Fibroblast of skin of left quadriceps (primary cell): Measurements from ENCODE around the gene C2.

Source experiments
- DNase-seq, 2 experiments: peaks; one replicate each; pipeline ENCODE4 v3.0.0-alpha.2; 2013; ENCODE audit warnings: low read depth in 2 of 2

Gene C2

DNA sequence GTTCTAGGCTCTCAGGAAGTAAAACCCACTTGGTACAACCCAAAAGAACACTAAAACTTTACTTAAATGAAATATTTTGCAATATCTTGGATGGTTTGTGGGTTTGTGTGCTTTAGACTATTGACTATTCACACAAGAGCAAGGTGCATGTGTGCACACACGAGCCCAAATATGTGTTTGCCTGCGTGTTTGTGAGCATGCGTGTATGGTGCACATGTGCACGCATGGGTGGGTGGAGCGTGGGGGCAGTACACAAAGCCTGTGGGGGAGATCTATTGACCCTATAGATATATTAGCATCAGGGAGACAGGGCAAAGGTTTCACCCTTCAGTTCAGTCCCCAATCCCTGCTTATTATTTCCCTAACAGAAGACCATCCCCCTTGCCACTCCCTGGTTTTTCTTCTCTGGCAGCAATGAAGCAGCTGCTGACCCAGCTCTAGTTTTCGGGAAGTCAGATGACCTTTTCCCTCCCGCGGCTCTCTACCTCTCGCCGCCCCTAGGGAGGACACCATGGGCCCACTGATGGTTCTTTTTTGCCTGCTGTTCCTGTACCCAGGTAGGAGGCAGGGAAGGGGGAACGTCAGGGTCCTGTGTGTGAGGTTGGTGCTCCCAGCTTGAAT, at the start of gene C2:
C2 (plus strand) TSS at position 476 of the 621 bp plus-strand sequence; CDS start at position 512, 36 bp downstream.
- no peak for DNase-seq

DNA sequence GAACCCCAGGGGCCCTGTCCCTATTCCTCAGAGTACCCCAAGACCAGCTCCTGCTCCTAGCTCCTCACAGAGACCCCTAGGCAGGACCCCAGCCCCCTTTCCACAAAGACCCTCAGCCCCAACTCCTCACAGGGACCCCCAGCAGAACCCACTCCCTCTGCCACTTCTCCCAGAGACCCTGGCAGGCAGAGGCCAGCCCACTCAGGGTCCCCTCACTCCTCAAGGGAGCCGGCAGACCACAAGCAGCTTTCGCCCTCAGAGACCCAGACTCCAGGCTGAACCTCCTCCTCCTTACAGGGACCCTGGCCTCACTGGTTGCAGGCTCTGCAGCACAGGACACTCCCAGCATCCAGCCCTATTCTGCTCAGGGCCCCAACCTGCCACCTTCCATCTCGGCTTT, 49.3 kb upstream of the C2 start:
- no peak for DNase-seq

DNA sequence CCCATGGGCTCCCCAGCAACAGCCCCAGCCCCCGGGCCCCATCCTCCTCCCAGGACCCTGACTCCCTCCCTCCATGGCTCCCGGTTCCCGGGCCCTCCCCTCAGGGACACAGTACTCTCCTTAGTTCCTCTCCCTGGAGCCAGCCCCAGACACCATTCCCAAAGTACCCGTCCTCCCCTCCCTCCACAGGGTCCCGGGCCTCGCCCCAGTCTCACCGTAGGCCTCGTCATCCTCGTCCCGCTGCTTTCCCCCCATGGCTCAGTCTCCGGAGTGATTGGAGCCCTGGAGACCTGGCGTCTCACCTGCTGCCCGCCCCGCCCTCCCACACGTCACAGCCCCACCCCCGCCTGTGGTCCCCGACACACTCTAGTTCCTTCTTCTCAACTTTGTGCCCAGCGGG, 48.8 kb upstream of the C2 start, which contains the start of gene SLC44A4:
SLC44A4 (minus strand) TSS at position 272 of the 400 bp plus-strand sequence; CDS start at position 255, 17 bp downstream.
- DNase-seq = no peak

DNA sequence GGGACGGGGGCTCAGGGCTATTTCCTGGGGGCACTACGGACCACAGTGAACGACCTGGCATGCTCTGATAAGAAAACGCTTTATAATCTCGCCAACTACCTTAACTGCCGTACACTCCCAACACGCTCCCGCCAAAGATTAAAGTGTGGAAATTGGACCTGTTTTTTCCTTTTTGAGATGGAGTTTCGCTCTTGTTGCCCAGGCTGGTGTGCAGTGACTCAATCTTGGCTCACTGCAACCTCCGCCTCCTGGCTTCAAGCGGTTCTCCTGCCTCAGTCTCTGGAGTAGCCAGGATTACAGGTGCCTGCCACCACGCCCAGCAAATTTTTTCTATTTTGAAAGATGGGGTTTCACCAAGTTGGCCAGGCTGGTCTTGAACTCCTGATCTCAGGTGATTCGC, 48.4 kb upstream of the C2 start:
- DNase-seq = no peak

DNA sequence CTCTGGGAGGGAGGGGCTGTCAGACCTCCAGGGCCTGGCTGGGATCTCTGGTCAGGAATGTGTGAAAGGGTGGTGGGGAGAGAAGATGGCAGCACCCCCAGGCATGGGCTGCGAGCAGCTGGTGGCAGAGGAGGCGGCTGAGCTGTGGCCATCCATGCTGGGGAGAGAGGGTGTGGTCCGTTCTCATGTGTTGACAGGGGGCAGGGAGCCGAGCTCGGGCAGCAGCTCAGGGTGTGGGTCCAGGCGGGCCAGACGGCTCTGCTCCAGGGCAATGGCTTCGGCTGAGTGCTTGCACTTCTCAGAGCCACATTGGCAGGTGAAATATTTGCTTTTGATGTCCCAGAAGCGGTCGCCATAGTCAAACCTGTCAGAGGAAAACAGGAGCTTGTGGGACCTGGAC, 47.6 kb upstream of the C2 start:
- DNase-seq = no peak

DNA sequence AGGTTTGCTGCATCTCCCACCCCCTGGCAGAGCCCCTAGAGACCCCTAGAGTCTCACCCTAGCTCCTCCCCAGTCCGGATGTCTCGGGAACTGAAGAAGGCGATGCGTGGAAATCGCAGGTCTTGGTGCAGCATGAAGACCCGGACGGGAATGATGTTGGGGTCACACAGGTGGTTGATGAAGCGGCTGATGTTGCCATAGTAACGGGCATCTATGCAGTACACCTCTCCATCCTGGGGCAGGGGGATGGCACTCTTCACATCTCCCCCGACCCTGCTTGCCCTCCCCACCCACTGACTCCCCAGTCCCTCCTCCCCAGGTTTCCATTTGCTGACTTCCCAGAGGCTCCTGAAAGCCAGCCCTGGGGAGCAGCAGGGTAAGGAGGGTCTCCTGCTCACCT, 46.9 kb upstream of the C2 start:
- DNase-seq = no peak

DNA sequence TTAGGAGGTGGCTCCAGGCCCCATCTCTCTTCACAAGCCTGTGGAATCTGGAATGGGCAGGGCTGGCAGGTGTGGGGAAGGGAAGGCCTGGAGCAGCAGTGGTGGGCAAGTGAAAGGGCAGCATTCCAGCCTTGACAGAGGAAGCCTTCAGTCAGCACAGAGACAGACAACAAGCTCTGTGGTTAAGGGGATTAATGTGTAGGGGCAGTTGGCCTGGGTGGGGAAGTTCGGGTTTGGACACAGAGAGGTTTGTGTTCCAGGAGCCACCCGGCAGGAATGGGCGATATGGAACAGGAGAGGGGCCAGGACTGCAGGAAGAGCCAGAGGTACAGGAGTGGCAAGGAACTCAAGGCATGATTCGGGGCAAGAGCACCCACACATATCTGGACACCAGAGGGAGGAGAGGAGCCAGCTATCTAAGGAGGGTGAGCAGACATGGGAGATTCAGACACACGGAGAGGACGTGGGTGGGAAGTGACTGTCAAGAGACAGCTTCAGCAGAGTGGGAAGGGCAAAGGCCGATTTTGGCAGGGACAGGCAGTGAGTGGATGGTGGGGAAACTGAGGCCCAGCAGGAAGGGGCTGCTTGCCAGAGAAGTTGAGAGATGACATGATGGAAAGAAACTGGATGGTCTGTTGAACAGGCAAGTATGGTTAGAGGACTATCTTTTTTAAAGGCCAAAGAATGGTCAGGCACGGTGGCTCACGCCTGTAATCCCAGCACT, 46.2 kb upstream of the C2 start:
- DNase-seq = no peak

DNA sequence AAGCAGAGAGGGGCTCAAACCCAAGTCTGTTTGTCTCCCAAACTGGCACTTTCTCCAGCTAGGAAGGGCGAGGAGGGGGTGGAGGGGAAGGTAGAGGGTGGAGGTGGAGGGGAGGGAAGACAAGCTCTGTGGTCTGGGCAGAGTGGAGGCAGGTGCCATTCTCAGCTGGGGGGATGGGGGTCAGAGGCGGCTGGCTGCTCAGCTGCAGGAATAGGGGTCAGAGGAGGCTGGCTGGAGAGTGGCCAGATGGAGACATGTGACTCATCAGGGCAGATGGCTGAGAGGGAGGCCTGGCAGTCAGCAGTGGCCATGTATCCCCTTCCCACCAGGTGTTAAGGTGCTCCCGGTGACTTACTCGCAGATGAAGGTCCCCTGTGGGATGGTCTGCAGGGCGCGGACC, 45.2 kb upstream of the C2 start:
- DNase-seq = no peak

DNA sequence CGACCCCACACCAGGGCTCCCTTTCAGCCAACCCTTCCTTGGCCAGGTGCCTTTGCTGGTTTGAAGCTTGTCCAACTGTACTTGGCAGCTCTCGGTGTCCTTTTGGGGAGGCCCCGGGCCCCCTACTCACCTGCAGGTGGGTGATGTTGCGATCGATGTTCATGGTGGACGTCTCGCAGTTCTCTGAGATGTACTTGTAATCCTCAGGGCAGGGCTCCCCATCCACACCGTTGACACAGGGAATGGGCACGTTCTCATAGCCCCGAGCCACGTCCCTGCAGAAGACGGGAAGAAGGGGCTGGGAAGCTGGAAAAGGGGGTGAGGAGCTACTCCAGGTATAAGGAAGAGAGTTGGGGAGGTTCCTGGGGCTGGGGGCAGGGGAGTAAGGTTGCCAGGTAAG, 43.8 kb upstream of the C2 start:
- no peak for DNase-seq

DNA sequence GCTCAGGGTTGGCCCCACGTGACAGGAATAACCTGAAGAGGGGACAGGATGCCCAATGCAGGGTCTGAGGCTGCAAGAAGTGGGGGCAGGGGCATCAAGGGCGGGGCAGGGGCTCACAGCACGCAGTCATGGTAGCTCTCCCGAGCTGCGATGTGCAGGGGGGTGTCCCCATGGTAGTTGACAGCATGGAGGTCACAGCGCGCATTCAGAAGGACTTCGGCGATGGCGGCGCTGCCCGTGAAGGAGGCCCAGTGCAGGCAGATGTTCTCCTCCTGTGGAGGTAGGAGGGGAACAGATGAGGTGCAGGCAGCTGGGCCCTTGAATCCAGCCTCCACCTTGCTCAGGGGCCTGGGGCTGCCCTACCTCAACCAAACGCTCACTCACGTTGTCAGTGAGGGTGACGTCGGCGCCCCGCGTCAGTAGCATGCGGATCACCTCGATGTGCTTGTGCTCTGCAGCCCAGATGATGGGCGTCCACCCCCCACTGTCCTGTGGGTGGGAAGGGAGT, 42.9 kb upstream of the C2 start:
- DNase-seq = no peak

DNA sequence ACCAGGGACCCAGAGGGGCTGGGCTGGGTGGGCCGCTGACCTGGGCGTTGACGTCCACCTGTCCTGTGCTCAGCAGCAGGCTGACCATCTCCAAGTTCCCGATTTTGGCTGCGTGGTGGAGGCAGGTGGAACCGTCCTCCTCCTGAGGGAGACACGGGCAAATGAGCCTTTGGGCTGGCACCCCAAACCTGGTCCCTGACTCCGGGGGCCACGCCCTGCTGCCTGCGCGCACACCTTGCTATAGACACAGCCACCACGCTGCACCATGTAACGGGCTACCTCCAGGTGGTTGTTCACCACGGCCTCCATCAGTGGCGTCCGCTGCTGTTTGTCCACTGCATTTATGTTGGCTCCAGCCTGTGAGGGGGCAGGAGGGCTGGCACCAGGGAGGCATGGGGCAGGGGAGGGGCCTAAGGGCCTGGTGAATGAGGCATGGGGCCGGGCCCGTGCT, 41.0 kb upstream of the C2 start:
- DNase-seq = no peak

DNA sequence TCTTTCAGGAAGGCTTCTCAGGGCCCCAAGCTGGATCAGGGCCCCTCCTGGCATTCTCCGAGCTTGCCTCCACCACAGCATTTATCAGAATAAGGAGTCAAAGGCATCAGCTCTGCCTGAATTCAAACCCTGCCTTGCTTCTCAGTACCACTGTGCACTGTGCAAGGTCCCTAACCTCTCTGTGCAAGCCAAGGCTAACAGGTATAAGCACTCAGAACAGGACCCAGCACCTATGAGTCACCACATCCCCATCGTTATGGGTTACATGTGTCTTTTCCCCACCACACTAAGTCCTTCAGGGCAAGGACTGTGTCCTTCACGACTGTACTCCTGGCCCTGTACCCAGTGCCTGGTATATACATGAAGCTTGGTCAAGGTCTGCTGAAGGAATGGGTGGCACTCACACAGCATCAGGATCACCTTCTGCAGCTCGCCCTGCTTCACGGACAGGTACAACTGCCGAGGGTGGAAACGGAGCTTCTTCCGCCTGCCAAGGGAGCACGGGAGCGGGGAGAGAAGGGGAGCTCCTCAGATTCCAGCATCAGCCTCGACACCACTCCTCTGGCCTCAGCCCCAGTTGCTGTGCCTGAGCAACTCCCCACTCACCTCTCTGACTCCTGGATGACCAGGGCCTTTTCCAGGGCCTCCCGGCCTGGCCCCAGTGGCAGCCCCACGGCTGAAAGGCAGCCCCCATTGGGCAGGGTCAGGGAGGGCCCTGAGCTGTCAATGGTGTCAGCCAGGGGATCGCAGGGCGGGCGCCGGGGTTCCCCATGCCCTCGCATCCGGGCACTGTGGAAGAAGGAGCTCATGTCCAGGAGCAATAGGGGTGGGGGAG, 40.1 kb upstream of the C2 start:
- no peak for DNase-seq

DNA sequence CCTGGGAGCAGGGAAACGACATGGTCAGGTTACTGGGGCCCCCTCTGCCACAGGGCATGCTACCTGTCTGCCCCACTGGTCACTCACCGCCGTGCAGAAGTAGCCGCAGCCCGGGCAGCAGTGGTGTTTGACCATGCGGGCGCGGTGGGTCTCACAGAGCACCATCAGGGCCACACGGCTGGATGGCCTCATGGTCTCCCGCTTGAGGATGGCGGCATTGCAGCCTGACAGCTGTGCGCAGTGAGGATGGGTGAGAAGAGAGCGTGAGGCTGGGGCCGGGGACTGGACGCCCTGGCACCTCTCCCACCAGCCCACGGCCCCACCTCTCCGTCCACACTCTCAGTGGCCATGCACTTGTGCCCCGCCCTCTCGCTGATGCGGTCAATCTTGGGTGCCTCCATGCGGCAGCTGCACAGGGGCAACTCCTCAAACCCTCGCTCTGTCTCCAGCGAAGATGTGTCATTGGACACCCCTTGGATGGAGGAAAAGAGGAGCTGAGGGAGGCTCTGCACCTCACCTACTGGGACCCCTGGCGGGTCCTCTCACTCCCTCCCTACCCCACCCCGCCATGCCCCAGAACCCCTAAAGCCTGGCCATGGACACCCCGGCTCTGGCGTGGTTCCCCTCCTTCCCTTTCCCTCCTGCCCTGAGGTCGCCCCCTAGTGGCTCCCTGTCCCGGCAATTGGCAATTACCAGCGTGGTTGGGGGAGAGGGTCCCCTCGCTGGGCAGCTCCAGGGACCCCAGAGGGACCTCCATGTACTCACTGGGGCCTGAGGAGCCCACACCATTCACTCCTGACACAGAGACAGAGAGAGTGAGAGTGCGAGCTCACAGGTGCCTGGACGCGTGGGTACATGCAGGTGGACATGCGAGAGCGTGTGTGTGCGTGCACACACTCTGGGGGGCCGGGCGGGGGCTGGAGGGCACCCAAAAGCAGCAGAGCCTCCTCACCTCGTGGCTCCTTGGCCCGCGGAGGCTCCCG, 39.0 kb upstream of the C2 start:
- DNase-seq = no peak

DNA sequence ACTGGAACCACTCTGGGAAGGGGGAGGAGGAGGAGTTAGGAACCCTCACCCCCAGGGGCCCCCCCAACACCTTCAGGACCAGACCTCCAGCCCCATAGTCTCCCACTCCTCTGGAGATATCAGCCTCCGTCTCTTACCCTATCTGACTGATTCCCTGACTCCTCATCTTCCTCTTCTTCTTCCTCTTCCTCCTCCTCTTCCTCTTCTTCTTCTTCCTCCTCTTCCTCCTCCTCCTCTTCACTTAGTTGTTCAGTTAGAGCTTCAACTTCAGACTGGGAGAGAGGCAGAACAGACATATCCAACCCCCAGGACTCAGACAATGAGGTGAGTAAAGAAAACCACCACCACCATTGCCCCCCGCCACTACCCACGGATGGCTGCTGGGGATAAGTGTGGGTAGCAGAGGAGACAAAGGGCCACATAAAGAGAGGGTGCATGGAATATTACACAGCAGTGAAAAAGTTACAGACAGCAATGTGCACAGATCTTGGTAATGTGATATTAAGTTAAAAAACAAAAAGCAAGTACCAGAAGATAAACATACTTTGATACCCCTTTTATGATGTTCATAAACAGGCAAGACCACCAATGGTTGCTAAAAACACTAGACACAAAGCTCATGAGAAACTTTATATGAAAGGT, 38.1 kb upstream of the C2 start:
- DNase-seq = no peak

DNA sequence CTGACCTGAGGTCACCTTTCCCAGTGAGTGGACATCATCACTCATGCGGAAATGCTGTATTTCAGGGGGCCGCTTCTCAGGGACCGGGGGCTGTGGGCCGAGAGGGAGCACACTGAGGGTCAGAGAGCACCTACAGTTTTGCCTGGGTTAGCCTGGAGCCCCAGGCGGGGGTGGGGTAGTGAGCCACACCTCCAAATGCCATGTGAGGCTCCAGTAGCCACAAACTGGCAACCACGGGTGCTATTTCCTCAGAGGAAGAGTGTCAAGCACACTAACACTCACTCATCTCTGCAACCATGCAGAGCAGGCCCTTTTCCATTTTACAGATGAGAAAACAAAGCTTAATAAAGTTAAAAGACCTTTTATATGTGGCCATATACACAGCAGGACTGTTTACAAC, 34.7 kb upstream of the C2 start:
- no peak for DNase-seq

DNA sequence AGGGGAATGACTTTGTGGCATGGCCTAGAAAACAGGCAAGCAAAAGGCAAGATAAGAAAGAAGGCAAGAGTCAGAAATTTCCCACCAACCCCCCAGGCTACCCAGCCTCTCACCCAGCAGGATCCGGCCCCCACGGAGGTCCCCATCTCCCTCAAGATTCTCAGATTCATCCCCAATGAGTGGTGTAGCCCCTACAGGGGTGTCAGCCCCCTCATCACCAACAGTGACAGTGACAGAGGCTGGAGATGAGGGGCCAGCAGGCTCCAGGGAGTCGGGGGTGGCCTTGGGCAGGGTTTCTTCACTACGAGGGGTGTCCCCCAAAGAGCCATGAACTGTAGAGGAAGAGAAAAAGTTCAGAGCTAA, 31.0 kb upstream of the C2 start:
- no peak for DNase-seq

DNA sequence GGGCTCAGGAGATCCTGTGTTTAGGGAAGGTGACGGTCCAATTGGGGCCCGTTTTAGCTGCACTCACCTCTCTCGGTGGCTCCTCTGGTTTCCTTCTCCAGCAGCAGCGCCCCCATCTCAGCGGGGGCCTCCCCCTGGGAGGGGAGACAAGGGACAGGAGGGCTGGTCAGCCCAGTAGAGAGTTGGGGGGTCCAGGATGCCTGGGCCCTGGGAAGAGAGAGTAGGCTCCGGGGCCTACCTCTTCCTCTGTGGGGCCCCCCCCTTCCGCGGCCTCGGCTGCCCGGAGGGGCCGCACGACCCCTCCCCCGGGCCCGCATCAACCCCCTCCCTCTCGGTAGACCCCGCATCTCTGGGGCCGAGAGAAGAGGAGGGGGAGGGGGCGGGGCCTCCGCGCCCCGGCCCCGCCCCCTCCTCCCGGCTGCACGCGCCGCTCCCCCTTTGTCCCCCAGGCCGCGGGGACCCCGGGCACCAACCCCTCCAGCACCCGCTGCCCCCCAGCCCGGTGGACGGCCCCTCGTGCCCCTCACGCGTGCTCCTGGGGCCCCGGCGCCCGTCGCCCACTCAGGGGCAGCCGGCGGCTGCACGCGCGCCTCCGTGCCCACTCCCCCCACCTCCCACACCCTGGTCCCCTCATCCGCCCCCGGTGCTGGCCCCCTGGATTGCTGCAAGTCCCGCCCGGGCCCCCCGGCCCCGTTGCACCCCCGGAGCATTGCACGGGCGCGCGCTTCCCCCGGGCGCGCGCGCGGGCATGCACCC, 30.5 kb upstream of the C2 start:
- DNase-seq = no peak

DNA sequence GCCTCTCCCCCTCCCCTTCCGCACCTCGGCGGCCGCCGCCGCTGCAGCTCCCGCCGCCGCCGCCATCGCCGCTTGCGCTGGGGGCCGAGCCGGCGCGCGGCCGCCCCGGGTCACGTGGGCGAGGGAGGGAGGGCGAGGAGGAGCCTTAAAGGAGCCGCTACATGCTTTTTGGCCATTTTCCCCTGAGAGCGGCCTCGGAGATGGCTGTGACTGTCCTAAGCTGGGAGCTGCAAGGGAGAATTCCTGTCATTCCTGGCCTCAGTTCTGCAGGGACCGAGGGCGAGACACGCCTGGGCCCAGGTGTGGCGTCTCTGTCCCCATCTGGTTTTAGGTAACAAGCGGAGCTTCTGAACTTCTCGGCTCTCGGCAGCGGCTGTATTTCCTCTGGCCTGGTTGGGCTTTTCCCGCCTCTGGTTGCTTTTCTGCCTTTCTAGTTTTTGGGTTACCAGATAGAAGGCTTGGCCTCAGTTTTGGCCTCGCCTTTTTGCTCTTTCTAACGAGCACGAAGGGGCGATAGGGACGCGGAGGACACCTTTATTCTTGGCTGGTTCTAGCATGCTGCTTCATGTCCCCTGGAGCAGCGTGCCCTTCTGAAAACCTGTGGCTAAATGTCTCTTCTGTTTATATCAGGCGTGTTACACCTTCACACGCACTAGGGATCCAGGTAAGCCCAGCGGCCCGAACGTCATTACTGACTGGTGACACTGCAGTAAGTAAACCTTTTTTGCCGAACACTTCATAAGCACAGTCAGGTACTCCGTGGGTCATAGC, 29.7 kb upstream of the C2 start, which contains the start of gene EHMT2:
EHMT2 (minus strand) TSS at position 87 of the 771 bp plus-strand sequence; CDS start at position 66, 21 bp downstream.
- DNase-seq = peak; percentile 37 to 49

DNA sequence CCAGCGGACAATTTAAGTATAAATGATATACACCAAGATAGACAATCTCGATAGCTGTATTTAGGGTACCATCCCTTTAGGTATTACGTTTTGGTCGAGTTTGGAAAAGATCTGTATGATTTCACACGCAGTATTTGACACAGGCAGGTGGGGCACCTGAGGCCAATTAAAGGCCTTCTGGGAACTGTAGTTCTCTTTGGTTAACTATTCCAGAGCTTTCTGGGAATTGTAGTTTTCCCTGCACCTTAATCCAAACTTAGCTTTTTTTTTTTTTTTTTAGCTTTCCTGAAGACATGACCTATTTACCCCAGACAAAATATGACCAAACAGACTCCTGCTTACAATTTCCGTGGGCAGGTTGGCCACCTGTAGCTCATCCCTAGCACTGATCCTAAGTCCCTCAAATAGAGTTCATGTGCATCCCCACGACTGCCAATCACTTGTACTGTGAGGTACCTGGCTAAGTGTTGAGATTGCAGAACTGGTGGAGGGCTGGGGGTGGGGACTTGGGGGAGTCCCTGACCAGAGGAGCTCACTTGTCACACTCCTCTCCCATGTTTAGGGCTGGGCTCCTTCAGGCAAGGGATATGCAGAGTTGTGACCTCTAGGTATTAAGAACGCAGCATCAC, 29.0 kb upstream of the C2 start:
- DNase-seq = no peak
